ENCODE data around the gene TCF12. TPM values are rescaled to one million over a fixed set of nuclear protein-coding genes. Genes with fewer than 3 reads are reported as not detected.

Gene TCF12
- total RNA-seq, 1 donor from 2014 or later, result 84.6 TPM

GRCh38 chr15:57337868-57338411, 419.5 kb downstream of the TCF12 start:
- no peak for DNase-seq (ENCODE audit: low read depth)
- Histone ChIP-seq H3K4me3 (ENCODE audit: low read depth, low read length) (no peak overlapping the region), H3K36me3 (ENCODE audit: control insufficient read depth, insufficient read depth, low read length) (no peaks in the 10 kb centered on the region), H3K27me3 (ENCODE audit: control insufficient read depth, insufficient read depth, low read length) (no peaks in the 10 kb centered on the region)
- TF ChIP-seq, protein P1, sequence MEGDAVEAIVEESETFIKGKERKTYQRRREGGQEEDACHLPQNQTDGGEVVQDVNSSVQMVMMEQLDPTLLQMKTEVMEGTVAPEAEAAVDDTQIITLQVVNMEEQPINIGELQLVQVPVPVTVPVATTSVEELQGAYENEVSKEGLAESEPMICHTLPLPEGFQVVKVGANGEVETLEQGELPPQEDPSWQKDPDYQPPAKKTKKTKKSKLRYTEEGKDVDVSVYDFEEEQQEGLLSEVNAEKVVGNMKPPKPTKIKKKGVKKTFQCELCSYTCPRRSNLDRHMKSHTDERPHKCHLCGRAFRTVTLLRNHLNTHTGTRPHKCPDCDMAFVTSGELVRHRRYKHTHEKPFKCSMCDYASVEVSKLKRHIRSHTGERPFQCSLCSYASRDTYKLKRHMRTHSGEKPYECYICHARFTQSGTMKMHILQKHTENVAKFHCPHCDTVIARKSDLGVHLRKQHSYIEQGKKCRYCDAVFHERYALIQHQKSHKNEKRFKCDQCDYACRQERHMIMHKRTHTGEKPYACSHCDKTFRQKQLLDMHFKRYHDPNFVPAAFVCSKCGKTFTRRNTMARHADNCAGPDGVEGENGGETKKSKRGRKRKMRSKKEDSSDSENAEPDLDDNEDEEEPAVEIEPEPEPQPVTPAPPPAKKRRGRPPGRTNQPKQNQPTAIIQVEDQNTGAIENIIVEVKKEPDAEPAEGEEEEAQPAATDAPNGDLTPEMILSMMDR (IDR thresholded peaks at IDR 0.05; ENCODE audit: insufficient read depth, low read length, poor library complexity, severe bottlenecking), result peak; percentile 16

DNA sequence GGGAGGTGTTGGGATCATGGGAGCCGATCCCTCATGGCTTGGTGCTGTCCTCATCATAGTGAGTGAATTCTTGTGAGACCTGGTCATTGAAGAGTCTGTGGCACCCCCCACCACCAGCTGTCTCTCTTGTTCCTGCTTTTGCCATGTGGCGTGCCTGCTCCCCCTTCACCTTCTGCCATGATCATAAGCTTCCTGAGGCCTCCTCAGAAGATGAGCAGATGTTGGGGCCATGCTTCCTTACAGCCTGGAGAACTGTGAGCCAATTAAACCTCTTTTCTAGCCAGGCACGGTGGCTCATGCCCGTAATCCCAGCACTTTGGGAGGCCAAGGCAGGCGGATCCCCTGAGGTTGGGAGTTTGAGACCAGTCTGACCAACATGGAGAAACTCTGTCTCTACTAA, 420.9 kb downstream of the TCF12 start:
- Histone ChIP-seq H3K36me3 (ENCODE audit: control insufficient read depth, insufficient read depth, low read length) (no peaks in the 10 kb centered on the region), H3K4me3 (ENCODE audit: low read depth, low read length) (no peak overlapping the region), H3K27me3 (ENCODE audit: control insufficient read depth, insufficient read depth, low read length) (no peaks in the 10 kb centered on the region)
- TF ChIP-seq, protein P1 (IDR thresholded peaks at IDR 0.05; ENCODE audit: insufficient read depth, low read length, poor library complexity, severe bottlenecking), result no peak
- DNase-seq (ENCODE audit: low read depth), result no peak

Other genes with a start within 250 kb of the TCF12 start
- gene ZNF280D, start 185.1 kb upstream of the TCF12 start, total RNA-seq, result 13.3 and 17.2 TPM in 2 replicates

All from kidney epithelial cell (primary cell).